Astrocyte (in vitro differentiated cells and primary cell): Measurements from ENCODE around the gene FOXJ3. TPM values are rescaled to one million over a fixed set of nuclear protein-coding genes. Genes with fewer than 3 reads are reported as not detected.

Experiments used
- DNase-seq: peaks from one replicate; pipeline ENCODE4 v3.0.0-alpha.2; 2010; ENCODE audit warnings: low read depth
- FAIRE-seq: peaks from 2 replicates; lab custom pipeline; 2011; peaks lifted over from hg19 to GRCh38; lab: Jason Lieb, UNC
- H2AFZ ChIP-seq: 2 replicates; pipeline ENCODE4 v1.6.0; 2012; ENCODE audit warnings: low read depth, low read length, inconsistent platforms
- H3K27ac ChIP-seq: 2 replicates; pipeline ENCODE4 v1.5.1; 2011; ENCODE audit warnings: low read depth, low read length, inconsistent platforms
- H3K27me3 ChIP-seq: 2 replicates; pipeline ENCODE4 v1.6.0; 2011; ENCODE audit warnings: low read length, inconsistent platforms; ENCODE audit not compliant: insufficient read depth
- H3K36me3 ChIP-seq: 2 replicates; pipeline ENCODE4 v1.5.1; 2011; ENCODE audit warnings: low read length, inconsistent platforms; ENCODE audit not compliant: insufficient read depth
- H3K4me1 ChIP-seq: 2 replicates; pipeline ENCODE4 v1.5.1; 2011; ENCODE audit warnings: low read length, inconsistent platforms; ENCODE audit not compliant: insufficient read depth
- H3K4me2 ChIP-seq: 2 replicates; pipeline ENCODE4 v1.6.0; 2012; ENCODE audit warnings: low read length, inconsistent platforms
- H3K4me3 ChIP-seq: 2 replicates; pipeline ENCODE4 v1.5.1; 2011; ENCODE audit warnings: low read depth, mild to moderate bottlenecking, low read length, inconsistent platforms; ENCODE audit not compliant: insufficient read depth
- H3K79me2 ChIP-seq: 2 replicates; pipeline ENCODE4 v1.6.0; 2012; ENCODE audit warnings: mild to moderate bottlenecking, low read length, inconsistent platforms; ENCODE audit not compliant: insufficient read depth
- H3K9ac ChIP-seq: 2 replicates; pipeline ENCODE4 v1.6.0; 2012; ENCODE audit warnings: mild to moderate bottlenecking, low read length, inconsistent platforms
- H3K9me3 ChIP-seq: 2 replicates; pipeline ENCODE4 v1.5.1; 2012; ENCODE audit warnings: low read depth, mild to moderate bottlenecking, low read length, inconsistent platforms; ENCODE audit not compliant: insufficient read depth
- H4K20me1 ChIP-seq: 2 replicates; pipeline ENCODE4 v1.6.0; 2012; ENCODE audit warnings: low read length, inconsistent platforms; ENCODE audit not compliant: insufficient read depth
- H3K27ac Mint-ChIP-seq: one replicate; pipeline ENCODE4 v1.8.0; 2021; ENCODE audit warnings: mild to moderate bottlenecking, mixed read lengths; ENCODE audit not compliant: unreplicated experiment
- H3K27me3 Mint-ChIP-seq: one replicate; pipeline ENCODE4 v1.8.0; 2021; ENCODE audit warnings: low read depth, mixed read lengths; ENCODE audit not compliant: unreplicated experiment
- H3K36me3 Mint-ChIP-seq: one replicate; pipeline ENCODE4 v1.8.0; 2021; ENCODE audit warnings: low read depth, mixed read lengths; ENCODE audit not compliant: unreplicated experiment
- H3K4me1 Mint-ChIP-seq: one replicate; pipeline ENCODE4 v1.8.0; 2021; ENCODE audit warnings: low read depth, mixed read lengths; ENCODE audit not compliant: unreplicated experiment
- H3K4me3 Mint-ChIP-seq: one replicate; pipeline ENCODE4 v1.8.0; 2021; ENCODE audit warnings: mild to moderate bottlenecking, moderate library complexity, mixed read lengths; ENCODE audit not compliant: unreplicated experiment
- H3K9me3 Mint-ChIP-seq: one replicate; pipeline ENCODE4 v1.8.0; 2021; ENCODE audit warnings: mild to moderate bottlenecking, mixed read lengths; ENCODE audit not compliant: unreplicated experiment
- CTCF ChIP-seq: IDR thresholded peaks from 2 replicates; pipeline ENCODE4 v1.5.1; 2011; ENCODE audit warnings: low read depth, mild to moderate bottlenecking, inconsistent platforms, low read length, moderate library complexity; ENCODE audit not compliant: insufficient read depth
- EZH2 ChIP-seq: IDR thresholded peaks from 2 replicates; pipeline ENCODE4 v1.6.1; 2012; ENCODE audit warnings: mild to moderate bottlenecking, low read length, inconsistent platforms; ENCODE audit not compliant: insufficient read depth
- total RNA-seq: library from RNA; stranded (reverse); gene quantifications from 2 replicates; pipeline ENCODE4 v1.2.1, GENCODE V29; 2021

Gene FOXJ3
- total RNA-seq, 1 donor from 2014 or later: 41.9 TPM

- TF ChIP-seq CTCF (no peak), EZH2 (no peak)
- no peak overlapping the region for H3K27ac Mint-ChIP-seq
- Histone ChIP-seq H2AFZ (no peak overlapping the region), H3K79me2 (no peaks in the 10 kb centered on the region), H3K9me3 (no peaks in the 10 kb centered on the region), H3K36me3 (no peaks in the 10 kb centered on the region), H3K27ac (no peak overlapping the region), H3K9ac (no peak overlapping the region), H3K27me3 (peaks cover 21% of the 10 kb centered on the region), H3K4me1 (no peaks in the 10 kb centered on the region), H3K4me2 (no peak overlapping the region), H4K20me1 (no peaks in the 10 kb centered on the region), H3K4me3 (no peak overlapping the region)
- H3K36me3 Mint-ChIP-seq: no peaks in the 10 kb centered on the region
- FAIRE-seq: no peak
- DNase-seq: no peak
- H3K4me3 Mint-ChIP-seq: no peak overlapping the region
- no peaks in the 10 kb centered on the region for H3K9me3 Mint-ChIP-seq
- peaks cover 19% of the 10 kb centered on the region for H3K27me3 Mint-ChIP-seq
- peaks cover 2% of the 10 kb centered on the region for H3K4me1 Mint-ChIP-seq
These were observed 191.9 kb downstream of the FOXJ3 start for GRCh38 chr1:42142894-42143675.

GRCh38 chr1:42141978-42142377 lies 193.1 kb downstream of the FOXJ3 start:
- no peak overlapping the region for H2AFZ ChIP-seq
- H3K4me2 ChIP-seq: no peak overlapping the region
- H3K9me3 ChIP-seq: no peaks in the 10 kb centered on the region
- H3K4me1 ChIP-seq: no peaks in the 10 kb centered on the region
- H3K9me3 Mint-ChIP-seq: no peaks in the 10 kb centered on the region
- H3K4me1 Mint-ChIP-seq: peaks cover 2% of the 10 kb centered on the region
- no peak overlapping the region for H3K27ac Mint-ChIP-seq
- DNase-seq (no peak), FAIRE-seq (no peak)
- H3K4me3 ChIP-seq: no peak overlapping the region
- no peak for TF ChIP-seq CTCF
- no peak for TF ChIP-seq EZH2
- H3K27ac ChIP-seq: no peak overlapping the region
- H3K27me3 ChIP-seq: peaks cover 13% of the 10 kb centered on the region
- no peak overlapping the region for H3K9ac ChIP-seq
- H3K36me3 ChIP-seq: no peaks in the 10 kb centered on the region
- no peaks in the 10 kb centered on the region for H4K20me1 ChIP-seq
- no peaks in the 10 kb centered on the region for H3K79me2 ChIP-seq
- no peak overlapping the region for H3K4me3 Mint-ChIP-seq
- no peaks in the 10 kb centered on the region for H3K36me3 Mint-ChIP-seq
- peaks cover 19% of the 10 kb centered on the region for H3K27me3 Mint-ChIP-seq

- no peak overlapping the region for H3K4me2 ChIP-seq
- no peaks in the 10 kb centered on the region for H4K20me1 ChIP-seq
- Mint-ChIP-seq H3K36me3 (no peaks in the 10 kb centered on the region), H3K4me3 (no peak overlapping the region), H3K27me3 (peaks cover 26% of the 10 kb centered on the region), H3K27ac (no peak overlapping the region), H3K9me3 (no peaks in the 10 kb centered on the region), H3K4me1 (peaks cover 2% of the 10 kb centered on the region)
- TF ChIP-seq CTCF: no peak
- no peak for TF ChIP-seq EZH2
- H3K4me3 ChIP-seq: no peak overlapping the region
- peaks cover 8% of the 10 kb centered on the region for H3K27me3 ChIP-seq
- H3K27ac ChIP-seq: no peak overlapping the region
- H3K9ac ChIP-seq: no peak overlapping the region
- no peak for DNase-seq
- H3K4me1 ChIP-seq: no peaks in the 10 kb centered on the region
- no peaks in the 10 kb centered on the region for H3K79me2 ChIP-seq
- H3K36me3 ChIP-seq: no peaks in the 10 kb centered on the region
- FAIRE-seq: no peak
- H2AFZ ChIP-seq: no peak overlapping the region
- H3K9me3 ChIP-seq: no peaks in the 10 kb centered on the region
These were observed 194.8 kb downstream of the FOXJ3 start for GRCh38 chr1:42140191-42140590.
